Neutrophil (primary cell): ENCODE results near the gene NT5C3B.
"Not testable (repeated sequence)": the region's sequence is repeated elsewhere in the genome, so short reads cannot be mapped to it uniquely, and the experiment has no call there.

Experiments
- H3K27ac ChIP-seq: fragments of 200-600 bp; sonication (generic); 2 replicates; pipeline ENCODE4 v1.5.1; 2016; ENCODE audit warnings: mild to moderate bottlenecking, moderate library complexity
- H3K27me3 ChIP-seq: fragments of 200-600 bp; sonication (generic); 2 replicates; pipeline ENCODE4 v1.6.0; 2016; ENCODE audit warnings: mild to moderate bottlenecking
- H3K36me3 ChIP-seq: fragments of 200-600 bp; sonication (generic); 2 replicates; pipeline ENCODE4 v1.5.1; 2017
- H3K4me1 ChIP-seq, 2 experiments: fragments of 200-600 bp in 1 of 2; sonication (generic) in 1 of 2; 1 replicate in 1 of 2; 2 replicates in 1 of 2; pipeline versions ENCODE4 v1.5.1 to v1.6.1; 2013 to 2016; ENCODE audit warnings: low read depth in 1 of 2, low read length in 1 of 2, mild to moderate bottlenecking in 1 of 2, moderate library complexity in 1 of 2; ENCODE audit not compliant: control insufficient read depth in 1 of 2, insufficient read depth in 1 of 2
- H3K4me3 ChIP-seq, 2 experiments: fragments of 200-600 bp in 1 of 2; sonication (generic) in 1 of 2; 1 replicate in 1 of 2; 2 replicates in 1 of 2; pipeline ENCODE4 v1.5.1; 2013 to 2016; ENCODE audit warnings: low read depth in 1 of 2, low read length in 1 of 2, mild to moderate bottlenecking in 1 of 2, moderate library complexity in 1 of 2
- H3K9me3 ChIP-seq: fragments of 200-600 bp; sonication (generic); 2 replicates; pipeline ENCODE4 v1.5.1; 2016
- TF ChIP-seq, protein P1 (sequence below): fragments of 200-600 bp; sonication (generic); IDR thresholded peaks from 2 replicates; pipeline ENCODE4 v1.5.1; 2016; ENCODE audit warnings: antibody characterized with exemption

NT5C3B gene

DNA sequence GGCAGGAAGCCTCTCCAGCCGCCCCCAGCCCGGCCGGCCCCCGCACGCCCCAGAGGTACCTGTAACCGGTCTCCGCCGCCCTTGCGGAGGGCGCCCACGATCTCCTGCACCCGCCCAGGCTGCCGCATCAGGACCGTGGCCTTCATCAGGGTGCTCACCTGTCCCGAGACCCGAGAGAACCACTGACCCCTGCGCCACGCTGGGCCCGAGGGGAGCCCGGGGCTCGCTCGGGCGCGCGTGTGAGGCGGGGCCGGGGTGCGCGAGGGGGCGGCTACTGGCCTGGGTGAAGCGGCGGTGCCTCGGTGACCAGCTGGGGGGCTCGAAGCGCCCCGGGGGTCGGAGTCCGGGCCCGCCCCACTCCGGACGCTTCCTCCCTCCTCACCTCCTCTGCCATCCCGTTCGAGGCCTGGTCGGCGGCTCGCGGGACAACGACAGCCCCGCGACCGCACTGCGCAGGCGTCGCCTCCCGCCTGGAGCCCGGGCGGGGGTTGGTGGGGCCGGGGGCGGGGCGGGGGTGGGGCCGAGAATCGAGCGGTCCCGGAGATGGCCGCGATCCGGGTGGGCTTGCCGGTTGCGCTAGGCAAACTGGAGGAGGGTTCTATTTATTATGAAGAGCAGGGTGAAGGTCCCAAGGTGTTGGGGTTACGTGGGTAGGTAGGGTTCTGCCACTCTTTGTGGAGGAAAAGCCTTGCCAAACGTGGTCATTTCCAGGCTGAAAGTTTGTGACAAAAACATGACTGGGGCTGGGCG, at the start of gene NT5C3B:
Gene NT5C3B (minus strand): TSS at position 433 of the 750 bp plus-strand sequence. CDS start 39 bp downstream, at position 394.
- H3K27ac ChIP-seq, result no peak within 1 kb of the TSS
- H3K27me3 ChIP-seq, result peaks cover 71% of the 10 kb centered on the region
- no peaks in the 10 kb centered on the region for H3K36me3 ChIP-seq

DNA sequence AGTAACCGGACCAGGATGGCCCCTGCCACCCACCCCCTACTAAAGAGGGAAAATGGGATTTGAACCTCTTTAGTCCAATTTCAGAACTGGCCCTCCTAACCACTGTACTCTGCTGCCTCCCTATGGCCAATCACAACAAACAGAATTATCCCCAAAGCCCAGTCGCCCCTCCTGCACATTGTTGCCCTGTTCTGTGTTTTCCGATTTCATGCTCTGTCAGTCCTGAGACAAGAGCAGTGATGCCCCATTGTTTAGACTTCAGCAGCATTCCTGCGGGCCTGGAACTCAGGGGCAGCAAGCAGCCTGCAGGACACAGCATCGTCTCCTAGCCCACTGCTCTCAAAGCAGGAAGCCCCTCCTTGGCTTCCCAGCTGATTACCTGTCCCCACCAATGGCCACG, 49.7 kb upstream of the NT5C3B start:
- H3K9me3 ChIP-seq, result no peaks in the 10 kb centered on the region
- H3K4me1 ChIP-seq, result no peaks in the 10 kb centered on the region
- TF ChIP-seq, protein P1, sequence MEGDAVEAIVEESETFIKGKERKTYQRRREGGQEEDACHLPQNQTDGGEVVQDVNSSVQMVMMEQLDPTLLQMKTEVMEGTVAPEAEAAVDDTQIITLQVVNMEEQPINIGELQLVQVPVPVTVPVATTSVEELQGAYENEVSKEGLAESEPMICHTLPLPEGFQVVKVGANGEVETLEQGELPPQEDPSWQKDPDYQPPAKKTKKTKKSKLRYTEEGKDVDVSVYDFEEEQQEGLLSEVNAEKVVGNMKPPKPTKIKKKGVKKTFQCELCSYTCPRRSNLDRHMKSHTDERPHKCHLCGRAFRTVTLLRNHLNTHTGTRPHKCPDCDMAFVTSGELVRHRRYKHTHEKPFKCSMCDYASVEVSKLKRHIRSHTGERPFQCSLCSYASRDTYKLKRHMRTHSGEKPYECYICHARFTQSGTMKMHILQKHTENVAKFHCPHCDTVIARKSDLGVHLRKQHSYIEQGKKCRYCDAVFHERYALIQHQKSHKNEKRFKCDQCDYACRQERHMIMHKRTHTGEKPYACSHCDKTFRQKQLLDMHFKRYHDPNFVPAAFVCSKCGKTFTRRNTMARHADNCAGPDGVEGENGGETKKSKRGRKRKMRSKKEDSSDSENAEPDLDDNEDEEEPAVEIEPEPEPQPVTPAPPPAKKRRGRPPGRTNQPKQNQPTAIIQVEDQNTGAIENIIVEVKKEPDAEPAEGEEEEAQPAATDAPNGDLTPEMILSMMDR, result no peak
- no peak overlapping the region for H3K27ac ChIP-seq
- no peak overlapping the region for H3K4me3 ChIP-seq
- peaks cover 86% of the 10 kb centered on the region for H3K36me3 ChIP-seq
- no peaks in the 10 kb centered on the region for H3K27me3 ChIP-seq

More for the DNA sequence above, at the start of gene NT5C3B:
- Histone ChIP-seq H3K4me1 (peaks cover 3 to 12% of the 10 kb centered on the region in 2 experiments), H3K4me3 (peak within 1 kb of the TSS; percentile 44 to 60), H3K9me3 (no peaks in the 10 kb centered on the region)
- TF ChIP-seq, protein P1, result no peak

DNA sequence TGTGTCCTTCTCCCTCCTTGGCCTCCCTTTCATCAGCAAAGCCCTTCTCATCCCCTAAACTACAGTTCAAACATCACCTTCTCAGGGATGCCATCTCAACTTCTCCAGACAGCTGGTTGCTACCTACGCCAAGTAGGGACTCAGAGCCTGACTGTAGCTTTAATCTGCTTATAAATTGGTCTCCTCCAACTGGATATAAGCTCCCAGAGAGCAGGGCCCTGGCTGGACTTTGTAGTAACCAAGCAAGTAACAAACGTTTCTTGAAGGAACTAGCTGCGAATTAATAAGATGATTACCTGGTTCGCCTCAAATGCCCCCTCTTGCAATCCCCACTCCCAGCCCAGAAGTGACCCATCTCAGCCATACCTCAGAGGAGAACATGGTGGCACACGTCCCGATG, 46.7 kb upstream of the NT5C3B start:
- Histone ChIP-seq H3K36me3 (peaks cover 79% of the 10 kb centered on the region), H3K27ac (no peak overlapping the region), H3K4me1 (no peaks in the 10 kb centered on the region), H3K4me3 (no peak overlapping the region), H3K9me3 (no peaks in the 10 kb centered on the region), H3K27me3 (no peaks in the 10 kb centered on the region)
- TF ChIP-seq, protein P1, result no peak

DNA sequence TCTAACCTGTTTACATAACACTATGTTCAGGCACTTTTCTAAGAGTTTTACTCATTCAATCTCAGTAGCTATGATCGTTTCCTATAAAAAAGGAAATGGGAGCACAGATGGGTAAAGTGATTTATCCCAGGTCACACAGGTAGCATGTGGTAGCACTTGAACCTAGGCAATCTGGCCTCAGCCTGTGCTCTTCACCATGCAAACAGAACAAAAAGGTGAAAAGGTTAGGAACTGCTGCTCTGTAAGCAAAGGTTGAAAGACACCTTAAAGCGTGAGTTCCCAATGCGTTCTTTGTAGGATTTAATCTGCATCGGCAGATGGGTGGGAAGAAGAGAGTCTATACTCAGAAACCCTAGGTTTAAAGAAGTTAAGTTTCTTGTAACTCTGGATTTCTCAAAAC, 44.1 kb upstream of the NT5C3B start:
- H3K27me3 ChIP-seq, result no peaks in the 10 kb centered on the region
- H3K4me3 ChIP-seq, result no peak overlapping the region
- peaks cover 73% of the 10 kb centered on the region for H3K36me3 ChIP-seq
- TF ChIP-seq, protein P1, result no peak
- H3K9me3 ChIP-seq, result no peaks in the 10 kb centered on the region
- no peak overlapping the region for H3K27ac ChIP-seq
- H3K4me1 ChIP-seq, result no peaks in the 10 kb centered on the region

DNA sequence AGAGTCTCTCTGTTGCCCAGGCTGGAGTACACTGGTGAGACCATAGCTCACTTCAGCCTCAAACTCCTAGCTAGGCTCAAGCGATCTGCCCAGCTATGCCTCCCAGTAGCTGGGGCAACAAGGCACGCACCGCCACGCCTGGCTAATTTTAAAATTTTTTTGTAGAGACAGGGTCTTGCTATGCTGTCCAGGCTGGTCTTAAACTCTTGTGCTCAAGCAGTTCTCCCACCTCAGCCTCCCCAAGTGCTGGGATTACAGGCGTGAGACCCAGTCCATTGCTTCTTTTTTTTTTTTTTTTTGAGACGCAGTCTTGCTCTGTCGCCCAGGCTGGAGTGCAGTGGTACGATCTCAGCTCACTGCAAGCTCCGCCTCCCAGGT, 38.2 kb upstream of the NT5C3B start:
- not testable (repeated sequence) for H3K4me3 ChIP-seq, H3K9me3 ChIP-seq
- peaks cover 90% of the 10 kb centered on the region for H3K36me3 ChIP-seq

DNA sequence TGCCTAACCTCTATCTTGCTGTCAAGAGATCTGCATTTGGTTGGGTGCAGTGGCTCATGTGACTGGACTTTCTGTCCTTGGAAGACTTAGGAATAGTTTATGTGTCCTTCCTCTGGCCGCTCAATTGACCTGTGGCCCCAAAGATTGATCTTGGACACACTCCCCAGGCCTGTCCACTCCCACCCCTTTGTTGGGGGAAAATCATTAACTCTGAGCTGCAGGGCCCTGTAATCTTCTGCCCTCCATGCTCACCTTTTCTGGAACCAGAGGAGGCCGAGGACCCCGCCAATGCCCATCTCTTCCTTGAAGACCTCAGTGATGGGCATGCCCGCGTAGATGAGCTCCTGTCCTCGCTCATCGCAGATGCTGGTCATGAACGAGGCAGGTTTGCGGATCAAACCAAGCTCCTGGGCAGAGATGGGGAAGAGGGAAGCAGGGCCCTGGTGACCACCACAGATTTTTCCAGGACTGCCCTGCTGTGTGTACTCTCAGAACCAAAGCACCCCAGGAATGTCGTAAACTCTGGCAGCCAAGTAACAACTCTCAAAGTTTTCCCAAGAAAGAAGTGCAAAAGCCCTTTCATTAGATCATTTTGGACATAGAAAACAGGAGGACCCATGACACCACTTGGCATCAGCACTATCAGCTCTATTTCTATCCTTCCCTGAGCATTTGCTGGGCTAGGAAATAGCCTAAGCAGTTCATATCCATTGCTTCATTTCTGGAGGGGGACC, 37.7 kb upstream of the NT5C3B start:
- Histone ChIP-seq H3K4me1 (no peaks in the 10 kb centered on the region), H3K27me3 (no peaks in the 10 kb centered on the region), H3K9me3 (no peaks in the 10 kb centered on the region), H3K4me3 (no peak overlapping the region), H3K27ac (no peak overlapping the region), H3K36me3 (peaks cover 90% of the 10 kb centered on the region)
- TF ChIP-seq, protein P1, result no peak

More for the DNA sequence above, 38.2 kb upstream of the NT5C3B start:
- not testable (repeated sequence) for H3K27ac ChIP-seq, H3K27me3 ChIP-seq, H3K4me1 ChIP-seq
